ENCODE data around the gene TMEM81. TPM values are rescaled to one million over a fixed set of nuclear protein-coding genes. Genes with fewer than 3 reads are reported as not detected.

Gene TMEM81
- total and polyA plus RNA-seq, 4 donors: 0.78 to 2.8 (median 0.89) TPM

GRCh38 chr1:205046870-205047269 is 37.4 kb downstream of the TMEM81 start (continued):
- TF ChIP-seq HNF4G (IDR thresholded peaks at IDR 0.05) (no peak), EGR1 (IDR thresholded peaks at IDR 0.05; ENCODE audit: low read depth in 2 of 2) (no peak), YY1 (IDR thresholded peaks at IDR 0.05) (no peak), CTCF (IDR thresholded peaks at IDR 0.05; ENCODE audit: low read depth, low read length, missing input control) (no peak)

DNA sequence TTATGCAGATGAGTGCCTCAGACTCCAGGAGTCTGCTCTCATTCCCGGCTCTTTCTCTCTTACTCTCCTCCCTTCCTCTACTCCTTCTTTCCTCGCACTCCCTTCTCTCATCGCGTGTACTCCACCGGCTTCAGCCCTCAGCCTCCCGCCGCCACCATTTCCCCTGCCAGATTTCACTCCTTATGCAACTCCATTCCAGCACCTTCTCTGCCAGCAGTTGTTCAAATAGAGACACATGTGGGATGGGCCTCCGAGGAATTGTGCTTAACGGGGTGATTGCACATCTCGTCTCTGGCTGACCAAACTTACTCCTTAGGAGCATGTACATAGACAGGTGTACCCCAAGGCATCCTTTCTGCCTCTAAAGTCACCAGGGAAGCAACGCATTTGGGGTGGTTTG is 39.1 kb downstream of the TMEM81 start:
- DNase-seq (ENCODE audit: low spot score): no peak
- H3K27me3 ChIP-seq (ENCODE audit: control insufficient read depth in 4 of 4, insufficient read depth in 4 of 4, low read length in 3 of 4): no peaks in the 10 kb centered on the region

GRCh38 chr1:205044741-205045140 is 39.5 kb downstream of the TMEM81 start:
- 52% methylated on average over 5 of the region's 5 CpGs for WGBS
- Histone ChIP-seq H3K4me1 (ENCODE audit: control insufficient read depth in 4 of 4, insufficient read depth in 4 of 4, low read length in 3 of 4) (peaks cover 4 to 28% (median 16%) of the 10 kb centered on the region in 4 donors), H3K9me3 (ENCODE audit: control insufficient read depth in 4 of 4, low read length in 3 of 4) (no peaks in the 10 kb centered on the region), H3K27ac (ENCODE audit: low read depth in 1 of 2, low read length in 2 of 2) (no peak overlapping the region), H3K9ac (ENCODE audit: low read depth in 1 of 2, low read length in 2 of 2) (no peak overlapping the region), H3K27me3 (ENCODE audit: control insufficient read depth in 4 of 4, insufficient read depth in 4 of 4, low read length in 3 of 4) (no peaks in the 10 kb centered on the region), H3K4me3 (ENCODE audit: low read depth in 1 of 3, low read length in 3 of 3) (no peak overlapping the region), H3K36me3 (ENCODE audit: control insufficient read depth in 4 of 4, insufficient read depth in 3 of 4, low read depth in 1 of 4, low read length in 3 of 4) (no peaks in the 10 kb centered on the region)
- TF ChIP-seq, protein P1, sequence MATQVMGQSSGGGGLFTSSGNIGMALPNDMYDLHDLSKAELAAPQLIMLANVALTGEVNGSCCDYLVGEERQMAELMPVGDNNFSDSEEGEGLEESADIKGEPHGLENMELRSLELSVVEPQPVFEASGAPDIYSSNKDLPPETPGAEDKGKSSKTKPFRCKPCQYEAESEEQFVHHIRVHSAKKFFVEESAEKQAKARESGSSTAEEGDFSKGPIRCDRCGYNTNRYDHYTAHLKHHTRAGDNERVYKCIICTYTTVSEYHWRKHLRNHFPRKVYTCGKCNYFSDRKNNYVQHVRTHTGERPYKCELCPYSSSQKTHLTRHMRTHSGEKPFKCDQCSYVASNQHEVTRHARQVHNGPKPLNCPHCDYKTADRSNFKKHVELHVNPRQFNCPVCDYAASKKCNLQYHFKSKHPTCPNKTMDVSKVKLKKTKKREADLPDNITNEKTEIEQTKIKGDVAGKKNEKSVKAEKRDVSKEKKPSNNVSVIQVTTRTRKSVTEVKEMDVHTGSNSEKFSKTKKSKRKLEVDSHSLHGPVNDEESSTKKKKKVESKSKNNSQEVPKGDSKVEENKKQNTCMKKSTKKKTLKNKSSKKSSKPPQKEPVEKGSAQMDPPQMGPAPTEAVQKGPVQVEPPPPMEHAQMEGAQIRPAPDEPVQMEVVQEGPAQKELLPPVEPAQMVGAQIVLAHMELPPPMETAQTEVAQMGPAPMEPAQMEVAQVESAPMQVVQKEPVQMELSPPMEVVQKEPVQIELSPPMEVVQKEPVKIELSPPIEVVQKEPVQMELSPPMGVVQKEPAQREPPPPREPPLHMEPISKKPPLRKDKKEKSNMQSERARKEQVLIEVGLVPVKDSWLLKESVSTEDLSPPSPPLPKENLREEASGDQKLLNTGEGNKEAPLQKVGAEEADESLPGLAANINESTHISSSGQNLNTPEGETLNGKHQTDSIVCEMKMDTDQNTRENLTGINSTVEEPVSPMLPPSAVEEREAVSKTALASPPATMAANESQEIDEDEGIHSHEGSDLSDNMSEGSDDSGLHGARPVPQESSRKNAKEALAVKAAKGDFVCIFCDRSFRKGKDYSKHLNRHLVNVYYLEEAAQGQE (IDR thresholded peaks at IDR 0.05): peak; percentile 82
- no peak for TF ChIP-seq JUND (IDR thresholded peaks at IDR 0.05)
- DNase-seq (ENCODE audit: low spot score): no peak

More for the DNA sequence above, 39.1 kb downstream of the TMEM81 start:
- Histone ChIP-seq H3K4me3 (ENCODE audit: low read depth in 1 of 3, low read length in 3 of 3) (no peak overlapping the region), H3K9ac (ENCODE audit: low read depth in 1 of 2, low read length in 2 of 2) (no peak overlapping the region), H3K9me3 (ENCODE audit: control insufficient read depth in 4 of 4, low read length in 3 of 4) (no peaks in the 10 kb centered on the region), H3K36me3 (ENCODE audit: control insufficient read depth in 4 of 4, insufficient read depth in 3 of 4, low read depth in 1 of 4, low read length in 3 of 4) (no peaks in the 10 kb centered on the region), H3K4me1 (ENCODE audit: control insufficient read depth in 4 of 4, insufficient read depth in 4 of 4, low read length in 3 of 4) (peaks cover 4 to 28% (median 16%) of the 10 kb centered on the region in 4 donors), H3K27ac (ENCODE audit: low read depth in 1 of 2, low read length in 2 of 2) (no peak overlapping the region)
- 28% methylated on average over 11 of the region's 11 CpGs for WGBS
- TF ChIP-seq EGR1 (IDR thresholded peaks at IDR 0.05; ENCODE audit: low read depth in 2 of 2) (no peak), GABPA (IDR thresholded peaks at IDR 0.05 in 1 of 2, conservative IDR thresholded peaks at IDR 0.05 in 1 of 2) (no peak), MAX (IDR thresholded peaks at IDR 0.05) (peak; percentile 69)

DNA sequence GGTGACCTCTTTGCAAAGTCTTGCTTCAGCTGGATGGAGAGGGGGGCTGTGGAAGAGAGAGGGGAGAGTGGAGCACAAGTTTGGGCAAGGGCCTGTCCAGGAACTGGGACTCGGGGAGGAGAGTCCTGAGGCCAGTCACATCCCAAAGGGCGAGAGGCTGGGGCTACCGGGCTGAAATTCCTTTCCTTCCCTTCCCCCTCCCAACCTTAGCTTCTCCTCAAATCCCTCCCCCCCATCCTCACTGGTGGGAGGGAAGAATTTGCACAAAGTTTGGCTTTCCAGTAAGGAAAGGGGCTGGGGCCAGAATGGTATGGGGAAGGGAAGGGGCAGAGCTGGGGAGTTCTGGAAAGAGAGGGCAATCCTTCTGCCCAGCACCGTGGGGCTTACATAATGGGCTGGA is 40.4 kb downstream of the TMEM81 start:
- 67% methylated on average over 4 of the region's 4 CpGs for WGBS
- Histone ChIP-seq H3K27ac (ENCODE audit: low read depth in 1 of 2, low read length in 2 of 2) (no peak overlapping the region), H3K27me3 (ENCODE audit: control insufficient read depth in 4 of 4, insufficient read depth in 4 of 4, low read length in 3 of 4) (no peaks in the 10 kb centered on the region), H3K9me3 (ENCODE audit: control insufficient read depth in 4 of 4, low read length in 3 of 4) (no peaks in the 10 kb centered on the region), H3K4me1 (ENCODE audit: control insufficient read depth in 4 of 4, insufficient read depth in 4 of 4, low read length in 3 of 4) (peaks cover 5 to 25% (median 17%) of the 10 kb centered on the region in 4 donors), H3K36me3 (ENCODE audit: control insufficient read depth in 4 of 4, insufficient read depth in 3 of 4, low read depth in 1 of 4, low read length in 3 of 4) (no peaks in the 10 kb centered on the region), H3K9ac (ENCODE audit: low read depth in 1 of 2, low read length in 2 of 2) (no peak overlapping the region), H3K4me3 (ENCODE audit: low read depth in 1 of 3, low read length in 3 of 3) (no peak overlapping the region)
- no peak for DNase-seq (ENCODE audit: low spot score)
- no peak for TF ChIP-seq NR2F2 (IDR thresholded peaks at IDR 0.05)
- TF ChIP-seq FOXA1 (IDR thresholded peaks at IDR 0.05): no peak
- no peak for TF ChIP-seq YY1 (IDR thresholded peaks at IDR 0.05)
- TF ChIP-seq MAX (IDR thresholded peaks at IDR 0.05): no peak
